Activated CD8-positive, alpha-beta memory T cell treated with anti-CD3 and anti-CD28 coated beads, Interleukin-2, amount 50 U/mL, for 1 hour (primary cell): ENCODE measurements around the gene DDX50.

Source experiments
- DNase-seq: peaks from one replicate; pipeline ENCODE4 v3.0.0-alpha.2; 2020; ENCODE audit errors: extremely low read depth

The DDX50 gene

DNA sequence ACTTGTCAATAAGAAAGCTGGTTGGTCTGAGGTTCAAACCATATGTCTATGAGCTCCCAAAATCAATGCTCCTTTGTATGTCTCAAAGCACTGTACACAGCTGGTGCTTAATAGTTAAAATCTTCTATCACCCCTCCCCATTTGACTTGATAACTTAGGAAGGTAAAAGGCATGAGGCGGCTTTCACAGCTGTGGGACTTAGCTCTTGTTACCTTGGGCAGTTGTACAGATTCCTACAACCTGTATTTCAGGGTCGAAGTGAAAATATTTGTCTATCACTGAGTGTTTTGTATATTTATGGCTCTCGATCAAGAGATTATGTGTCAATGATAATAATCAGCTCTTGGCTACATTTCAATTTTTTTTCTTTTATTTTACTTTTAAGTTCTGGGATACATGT, 86.5 kb downstream of the DDX50 start:
- no peak for DNase-seq

DNA sequence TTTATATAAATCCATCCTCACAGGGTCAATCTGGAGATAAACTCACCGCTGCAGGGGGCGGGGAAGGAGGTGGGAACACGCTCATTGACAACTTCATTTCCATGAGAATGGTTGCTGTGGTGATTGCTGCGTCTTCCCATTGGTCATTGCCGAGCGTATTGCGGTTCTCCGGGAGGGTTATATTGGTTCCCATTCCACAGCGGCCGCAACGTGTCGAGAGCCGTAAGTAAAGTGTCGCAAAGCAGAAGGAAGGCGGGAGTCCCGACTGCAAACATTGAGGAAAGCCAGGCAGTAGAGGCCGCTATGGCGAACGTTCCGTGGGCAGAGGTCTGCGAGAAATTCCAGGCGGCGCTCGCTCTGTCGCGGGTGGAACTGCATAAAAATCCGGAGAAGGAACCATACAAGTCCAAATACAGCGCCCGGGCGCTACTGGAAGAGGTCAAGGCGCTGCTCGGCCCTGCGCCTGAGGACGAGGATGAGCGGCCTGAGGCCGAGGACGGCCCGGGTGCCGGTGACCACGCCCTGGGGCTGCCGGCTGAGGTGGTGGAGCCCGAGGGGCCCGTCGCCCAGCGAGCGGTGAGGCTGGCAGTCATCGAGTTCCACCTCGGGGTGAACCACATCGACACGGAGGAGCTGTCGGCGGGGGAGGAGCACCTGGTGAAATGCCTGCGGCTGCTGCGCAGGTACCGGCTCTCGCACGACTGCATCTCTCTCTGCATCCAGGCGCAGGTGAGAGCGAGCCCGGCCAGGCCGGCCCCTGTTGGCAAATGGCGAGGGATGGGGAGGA, 87.6 kb downstream of the DDX50 start, which contains the start of gene KIFBP:
Gene KIFBP (plus strand): TSS at position 274 of the 787 bp plus-strand sequence. CDS start 30 bp downstream, at position 304.
- DNase-seq, result peak; percentile 73

DNA sequence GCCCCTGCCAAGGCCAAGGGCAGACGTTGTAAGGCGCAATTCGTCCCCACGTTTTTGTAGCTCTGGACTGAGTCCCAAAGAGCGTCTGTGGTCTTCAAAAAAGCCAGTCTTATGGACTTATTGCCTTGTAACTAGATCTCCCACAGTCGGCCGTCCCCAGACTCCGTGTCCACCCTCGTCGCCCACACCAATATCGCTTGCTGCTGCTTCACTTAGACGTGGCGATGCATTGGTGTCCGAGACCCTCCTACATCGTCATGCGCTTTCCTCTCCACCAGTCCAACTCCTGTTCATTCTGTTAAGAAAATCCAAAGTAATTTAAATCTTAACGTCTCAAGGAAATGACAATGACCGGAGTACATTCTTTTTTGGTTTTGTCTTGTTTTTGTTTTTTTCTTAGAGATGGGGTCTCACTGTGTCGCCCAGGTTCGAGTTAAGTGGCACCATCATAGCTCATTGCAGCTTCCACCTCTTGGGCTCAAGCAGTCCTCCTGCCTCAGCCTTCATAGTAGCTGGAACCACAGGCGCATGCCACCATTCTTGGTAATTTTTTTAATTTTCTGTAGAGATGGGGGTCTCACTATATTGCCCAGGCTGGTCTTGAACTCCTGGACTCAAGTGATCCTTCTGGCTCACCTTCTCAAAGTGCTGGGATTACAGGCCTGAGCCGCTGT, 88.3 kb downstream of the DDX50 start:
- DNase-seq, result no peak

DNA sequence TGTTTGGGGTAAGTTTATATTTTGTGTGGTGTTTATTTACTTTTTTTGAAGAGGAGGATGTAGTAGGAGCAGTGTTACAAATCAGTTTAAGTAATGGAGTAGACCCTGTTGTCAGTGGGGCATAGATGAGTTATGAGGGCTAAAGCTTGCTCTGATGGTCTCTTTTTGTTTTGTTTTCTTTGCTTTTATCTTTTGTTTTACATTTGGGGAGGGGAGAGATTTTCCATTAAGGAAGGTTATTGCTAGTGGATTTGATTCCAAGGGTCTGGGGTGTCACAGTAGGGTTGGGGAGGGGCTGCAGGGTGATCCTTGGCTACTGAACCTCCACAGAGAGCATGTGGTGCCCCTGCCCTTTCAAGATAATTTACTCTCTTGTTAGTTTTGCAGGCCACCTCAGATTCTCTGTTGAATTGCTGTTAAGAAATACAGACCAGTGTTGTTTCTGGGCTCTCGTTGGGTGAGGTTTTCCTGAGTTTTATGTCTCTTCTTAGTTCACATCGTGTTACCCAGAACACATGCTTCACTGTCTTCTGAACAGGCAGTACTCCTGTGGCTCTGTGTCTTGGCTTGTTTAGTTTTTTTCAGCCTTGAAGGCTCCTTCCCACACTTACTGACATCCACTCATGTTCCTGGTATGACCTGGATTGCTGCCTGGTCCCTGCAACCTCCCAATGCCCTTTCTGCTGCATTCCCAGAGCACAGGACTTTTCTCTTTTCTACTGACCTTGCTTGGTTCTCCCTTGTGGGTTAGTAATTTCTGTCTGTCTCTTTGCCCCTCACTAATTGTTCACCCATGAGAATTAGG, 91.7 kb downstream of the DDX50 start:
- DNase-seq, result no peak
